SH-SY5Y (cell line): ENCODE measurements around the gene MRPL40.

Experiments used
- GATA2 ChIP-seq: IDR thresholded peaks from 2 replicates; pipeline ENCODE4 v1.6.1; 2011; ENCODE audit warnings: mild to moderate bottlenecking, low read depth, low read length
- GATA3 ChIP-seq: IDR thresholded peaks from 2 replicates; pipeline ENCODE4 v1.6.1; 2011; ENCODE audit warnings: low read depth, mild to moderate bottlenecking, low read length, moderate library complexity

DNA sequence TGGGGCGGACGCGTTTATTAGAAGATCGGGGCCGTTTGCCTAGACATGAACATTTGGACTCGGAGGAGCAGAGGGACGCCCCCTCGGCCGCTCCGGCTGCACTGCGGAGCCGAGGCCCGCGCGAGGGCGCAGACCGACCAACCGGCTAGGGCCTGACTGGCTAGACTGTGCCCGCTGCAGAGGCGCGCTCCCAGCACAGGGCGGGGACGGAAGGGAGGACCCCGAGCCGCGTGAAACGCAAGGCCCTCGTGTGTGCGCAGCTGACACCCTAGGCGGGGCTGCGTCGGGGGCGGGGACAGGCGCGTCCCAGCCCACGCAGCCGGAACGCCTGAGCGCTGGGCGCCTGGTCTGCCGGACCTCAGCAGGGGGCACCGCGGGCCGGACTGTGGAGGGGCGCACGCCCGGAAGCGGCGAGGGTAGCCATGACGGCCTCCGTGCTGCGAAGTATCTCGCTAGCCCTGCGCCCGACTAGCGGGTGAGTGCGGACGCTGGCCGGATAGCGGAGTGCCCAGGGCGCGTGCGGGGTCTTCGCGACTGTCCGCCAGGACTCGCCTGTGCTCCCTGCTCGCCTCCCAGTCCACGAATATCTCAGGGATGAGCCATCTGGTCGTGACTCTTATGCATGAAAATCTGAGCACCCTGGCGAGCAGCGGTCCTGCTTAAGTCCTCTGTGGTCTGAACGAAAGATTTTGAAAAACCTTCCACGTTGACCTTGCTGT is at the start of gene MRPL40:
- TF ChIP-seq GATA2 (no peak), GATA3 (no peak)
